Endothelial cell of umbilical vein (primary cell): ENCODE measurements around the gene B9D2. TPM values are rescaled to one million over a fixed set of nuclear protein-coding genes. Genes with fewer than 3 reads are reported as not detected.

Experiments used
- BruUV-seq: library from RNA; stranded (reverse); fragments of 400-500 nt; replicated peaks from 2 replicates; lab custom pipeline; 2021; lab: Mats Ljungman, UMichigan
- CTCF ChIA-PET: fragments of 300-600, 350-600 bp; sonication (Branson Sonifier 250); formaldehyde crosslinking; loops from one replicate; lab custom pipeline; 2021; ENCODE audit warnings: antibody characterized with exemption, inconsistent platforms; lab: Charles Lee
- POLR2A ChIA-PET: fragments of 300-600, 350-600 bp; sonication (Branson Sonifier 250); formaldehyde crosslinking; loops from one replicate; lab custom pipeline; 2021; ENCODE audit warnings: antibody characterized with exemption, inconsistent platforms; lab: Charles Lee
- DNase-seq: peaks from one replicate; pipeline ENCODE4 v3.0.0-alpha.2; 2011; ENCODE audit warnings: low read depth, low spot score
- FAIRE-seq: peaks from 2 replicates; lab custom pipeline; 2011; peaks lifted over from hg19 to GRCh38; lab: Jason Lieb, UNC
- H2AFZ ChIP-seq: 2 replicates; pipeline ENCODE4 v1.6.0; 2012; ENCODE audit warnings: low read depth, low read length, control low read depth, inconsistent platforms
- H3K27ac ChIP-seq: 2 replicates; pipeline ENCODE4 v1.5.1; 2011; ENCODE audit warnings: low read depth, mild to moderate bottlenecking, control low read depth, low read length, moderate library complexity; ENCODE audit not compliant: insufficient read depth
- H3K27me3 ChIP-seq, 2 experiments: 2 replicates each; pipeline versions ENCODE4 v1.6.0 to v1.6.1; 2011; ENCODE audit warnings: low read length in 2 of 2, mixed read lengths in 1 of 2; ENCODE audit not compliant: control insufficient read depth in 2 of 2, insufficient read depth in 2 of 2
- H3K36me3 ChIP-seq, 2 experiments: 2 replicates in 1 of 2; 3 replicates in 1 of 2; pipeline ENCODE4 v1.5.1; 2011; ENCODE audit warnings: low read length in 2 of 2, mild to moderate bottlenecking in 1 of 2, moderate library complexity in 1 of 2; ENCODE audit not compliant: control insufficient read depth in 2 of 2, insufficient read depth in 2 of 2; ENCODE audit errors: extremely low read depth in 1 of 2
- H3K4me1 ChIP-seq: 3 replicates; pipeline ENCODE4 v1.5.1; 2011; ENCODE audit warnings: mild to moderate bottlenecking, low read length; ENCODE audit not compliant: control insufficient read depth, insufficient read depth; ENCODE audit errors: extremely low read depth
- H3K4me2 ChIP-seq: 2 replicates; pipeline ENCODE4 v1.6.1; 2011; ENCODE audit warnings: low read length, control low read depth, mixed read lengths; ENCODE audit not compliant: insufficient read depth
- H3K4me3 ChIP-seq, 3 experiments: fragments of 200-600 bp in 1 of 3; sonication (generic), shearing (Covaris generic) in 1 of 3; replicated peaks in 1 of 3; 2 replicates each; pipeline ENCODE4 v1.5.1; 2011 to 2016; ENCODE audit warnings: control low read depth in 3 of 3, low read length in 3 of 3, mild to moderate bottlenecking in 2 of 3, inconsistent platforms in 1 of 3, low read depth in 1 of 3, moderate library complexity in 1 of 3; ENCODE audit not compliant: insufficient read depth in 1 of 3
- H3K79me2 ChIP-seq: 2 replicates; pipeline ENCODE4 v1.6.0; 2012; ENCODE audit warnings: low read length, inconsistent platforms; ENCODE audit not compliant: control insufficient read depth, insufficient read depth
- H3K9ac ChIP-seq: replicated peaks from 2 replicates; pipeline ENCODE3; 2011; ENCODE audit warnings: low read length, control low read depth; ENCODE audit not compliant: insufficient read depth; ENCODE audit errors: extremely low read depth
- H3K9me1 ChIP-seq: replicated peaks from 3 replicates; pipeline ENCODE4 v1.6.0; 2011; ENCODE audit warnings: mild to moderate bottlenecking, low read length; ENCODE audit not compliant: control insufficient read depth, insufficient read depth; ENCODE audit errors: extremely low read depth
- H3K9me3 ChIP-seq: replicated peaks from 2 replicates; pipeline ENCODE4 v1.5.1; 2012; ENCODE audit warnings: low read length, inconsistent platforms; ENCODE audit not compliant: control insufficient read depth, insufficient read depth
- H4K20me1 ChIP-seq: replicated peaks from 2 replicates; pipeline ENCODE3; 2011; ENCODE audit warnings: mild to moderate bottlenecking, low read length; ENCODE audit not compliant: control insufficient read depth, insufficient read depth; ENCODE audit errors: extremely low read depth
- EZH2 ChIP-seq: IDR thresholded peaks from 2 replicates; pipeline ENCODE4 v1.6.1; 2012; ENCODE audit warnings: borderline replicate concordance, low read depth, mild to moderate bottlenecking, moderate library complexity, low read length, inconsistent platforms; ENCODE audit not compliant: severe bottlenecking
- FOS ChIP-seq: IDR thresholded peaks from 2 replicates; pipeline ENCODE4 v1.6.1; 2011; ENCODE audit warnings: mild to moderate bottlenecking, low read length, moderate library complexity, borderline replicate concordance; ENCODE audit not compliant: insufficient read depth
- GATA2 ChIP-seq: IDR thresholded peaks from 2 replicates; pipeline ENCODE4 v1.7.0; 2011; ENCODE audit warnings: low read depth, mild to moderate bottlenecking, moderate library complexity, mixed read lengths, low read length; ENCODE audit not compliant: insufficient read length, insufficient read depth
- JUN ChIP-seq: IDR thresholded peaks from 2 replicates; pipeline ENCODE4 v1.6.1; 2011; ENCODE audit warnings: borderline replicate concordance, low read depth; ENCODE audit not compliant: insufficient read length, insufficient read depth
- MYC ChIP-seq: IDR thresholded peaks from one replicate; pipeline ENCODE4 v1.6.1; 2011; ENCODE audit warnings: mild to moderate bottlenecking, low read depth, low read length
- POLR2A ChIP-seq: IDR thresholded peaks from 2 replicates; pipeline ENCODE4 v1.6.1; 2012; ENCODE audit warnings: low read depth, mild to moderate bottlenecking, control low read depth, low read length
- POLR2AphosphoS5 ChIP-seq: IDR thresholded peaks from 2 replicates; pipeline ENCODE4 v1.6.1; 2012; ENCODE audit warnings: low read depth, mild to moderate bottlenecking, control low read depth, low read length, moderate library complexity; ENCODE audit not compliant: insufficient read depth
- dilution Hi-C: fragments of 300-500 bp; cut with MboI; formaldehyde crosslinking; loops from one replicate; pipeline ENCODE4 v1.15.0; 2019; ENCODE audit warnings: low sequenced_read_pairs; ENCODE audit not compliant: extremely low pct_ligation_motif_present
- intact Hi-C: fragments of 100-400 bp; cut with micrococcal nuclease; formaldehyde crosslinking; loops from one replicate; pipeline ENCODE4 v1.10.0; 2022
- polyA plus RNA-seq, 4 experiments: library from polyadenylated mRNA; depleted of rRNA in 3 of 4; stranded (reverse) in 3 of 4; unstranded in 1 of 4; fragments of >200 nt; gene quantifications; 2 replicates each; pipeline versions ENCODE4 v1.2.1 to v1.2.3, GENCODE V29; 2011 to 2012; ENCODE audit warnings: missing spikeins in 1 of 4
- total RNA-seq: library from RNA; stranded (reverse); gene quantifications from 2 replicates; pipeline ENCODE4 v1.2.3, GENCODE V29; 2021
- TF ChIP-seq, protein P1 (sequence below): IDR thresholded peaks from 2 replicates; pipeline ENCODE4 v1.6.1; 2011; ENCODE audit not compliant: insufficient read depth, insufficient read length
- TF ChIP-seq, protein P2 (sequence below), 2 donors: IDR thresholded peaks; 1 replicate in 1 of 2; 2 replicates in 1 of 2; pipeline ENCODE4 v1.5.1; 2011; ENCODE audit warnings: low read length in 2 of 2, mild to moderate bottlenecking in 2 of 2, moderate library complexity in 2 of 2, control low read depth in 1 of 2, inconsistent platforms in 1 of 2, low read depth in 1 of 2; ENCODE audit not compliant: insufficient read depth in 1 of 2; ENCODE audit errors: extremely low read depth in 1 of 2

Gene B9D2
- total and polyA plus RNA-seq, 2 donors (not counting 3 experiments of a cell fraction or from before 2014, with no cell fraction given): 12.2 to 23.9 TPM

DNA sequence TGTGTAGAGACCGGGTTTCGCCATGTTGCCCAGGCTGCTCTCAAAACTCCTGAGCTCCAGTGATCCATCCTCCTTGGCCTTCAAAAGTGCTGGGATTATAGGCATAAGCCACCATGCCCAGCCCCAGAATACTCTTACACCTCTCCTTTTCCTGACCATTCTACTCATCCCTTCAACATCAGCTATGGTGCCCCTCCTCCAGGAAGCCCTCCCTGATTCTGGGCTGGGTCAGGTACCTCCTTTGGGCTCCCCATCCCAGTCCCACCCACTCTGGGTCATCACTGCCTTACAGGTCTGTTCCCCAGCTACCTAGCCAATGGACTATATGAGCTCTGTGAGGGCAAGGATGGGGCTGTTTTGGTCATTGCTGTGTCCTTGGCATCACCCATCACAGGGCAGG, 19.8 kb downstream of the B9D2 start:
- Histone ChIP-seq H2AFZ (no peak overlapping the region), H3K9ac (no peak overlapping the region), H3K27me3 (no peaks in the 10 kb centered on the region), H3K4me1 (peaks cover 4% of the 10 kb centered on the region), H3K4me3 (no peak overlapping the region), H3K9me1 (no peaks in the 10 kb centered on the region), H3K36me3 (peaks cover 27 to 50% of the 10 kb centered on the region in 2 experiments), H3K9me3 (no peaks in the 10 kb centered on the region), H3K27ac (no peak overlapping the region), H3K79me2 (peaks cover 56% of the 10 kb centered on the region), H3K4me2 (no peak overlapping the region), H4K20me1 (no peaks in the 10 kb centered on the region)
- intact Hi-C loops (no loop called here), dilution Hi-C loops (no loop called here)
- FAIRE-seq: no peak
- DNase-seq: no peak
- POLR2A ChIA-PET: no interaction called here
- BruUV-seq: no TSS peak
- CTCF ChIA-PET: no interaction called here
- TF ChIP-seq MYC (no peak), GATA2 (no peak), JUN (no peak), FOS (no peak), POLR2A (no peak), POLR2AphosphoS5 (no peak), EZH2 (no peak)
- TF ChIP-seq, protein P1, sequence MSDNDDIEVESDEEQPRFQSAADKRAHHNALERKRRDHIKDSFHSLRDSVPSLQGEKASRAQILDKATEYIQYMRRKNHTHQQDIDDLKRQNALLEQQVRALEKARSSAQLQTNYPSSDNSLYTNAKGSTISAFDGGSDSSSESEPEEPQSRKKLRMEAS: no peak
- TF ChIP-seq, protein P2, sequence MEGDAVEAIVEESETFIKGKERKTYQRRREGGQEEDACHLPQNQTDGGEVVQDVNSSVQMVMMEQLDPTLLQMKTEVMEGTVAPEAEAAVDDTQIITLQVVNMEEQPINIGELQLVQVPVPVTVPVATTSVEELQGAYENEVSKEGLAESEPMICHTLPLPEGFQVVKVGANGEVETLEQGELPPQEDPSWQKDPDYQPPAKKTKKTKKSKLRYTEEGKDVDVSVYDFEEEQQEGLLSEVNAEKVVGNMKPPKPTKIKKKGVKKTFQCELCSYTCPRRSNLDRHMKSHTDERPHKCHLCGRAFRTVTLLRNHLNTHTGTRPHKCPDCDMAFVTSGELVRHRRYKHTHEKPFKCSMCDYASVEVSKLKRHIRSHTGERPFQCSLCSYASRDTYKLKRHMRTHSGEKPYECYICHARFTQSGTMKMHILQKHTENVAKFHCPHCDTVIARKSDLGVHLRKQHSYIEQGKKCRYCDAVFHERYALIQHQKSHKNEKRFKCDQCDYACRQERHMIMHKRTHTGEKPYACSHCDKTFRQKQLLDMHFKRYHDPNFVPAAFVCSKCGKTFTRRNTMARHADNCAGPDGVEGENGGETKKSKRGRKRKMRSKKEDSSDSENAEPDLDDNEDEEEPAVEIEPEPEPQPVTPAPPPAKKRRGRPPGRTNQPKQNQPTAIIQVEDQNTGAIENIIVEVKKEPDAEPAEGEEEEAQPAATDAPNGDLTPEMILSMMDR (IDR thresholded peaks at IDR 0.05; ENCODE audit: extremely low read depth in 1 of 2, insufficient read depth in 1 of 2, low read depth in 1 of 2, low read length in 2 of 2): no peak
